ENCODE measurements around the gene AKAP12.

GRCh38 chr6:151385177-151385576 is 145.4 kb downstream of the AKAP12 start:
- TF ChIP-seq EZH2 (IDR thresholded peaks at IDR 0.05; ENCODE audit: low read depth, unreplicated experiment) = no peak
- no peak for TF ChIP-seq CTCF (conservative IDR thresholded peaks at IDR 0.05; ENCODE audit: low read depth in 2 of 2)
- no peak for TF ChIP-seq EZH2phosphoT487 (IDR thresholded peaks at IDR 0.05; ENCODE audit: unreplicated experiment)
- no peak for TF ChIP-seq POLR2AphosphoS5 (IDR thresholded peaks at IDR 0.05; ENCODE audit: low read depth)
- TF ChIP-seq JUNB (IDR thresholded peaks at IDR 0.05; ENCODE audit: unreplicated experiment) = no peak
- no peak for TF ChIP-seq NANOG (IDR thresholded peaks at IDR 0.05; ENCODE audit: borderline replicate concordance)
- TF ChIP-seq REST (IDR thresholded peaks at IDR 0.05; ENCODE audit: unreplicated experiment) = no peak
- TF ChIP-seq ZNF331 (CRISPR knock-in tag; IDR thresholded peaks at IDR 0.05; ENCODE audit: low read depth) = no peak
- no peak for TF ChIP-seq ZNF114 (CRISPR knock-in tag; IDR thresholded peaks at IDR 0.05)
- no peak for TF ChIP-seq STAT1 (IDR thresholded peaks at IDR 0.05; ENCODE audit: unreplicated experiment)
- TF ChIP-seq CREB1 (CRISPR knock-in tag; IDR thresholded peaks at IDR 0.05; ENCODE audit: low read depth) = no peak

Measured in GM23338 (cell line).